Body of pancreas (tissue), 4 donors: Measurements from ENCODE around the gene RAP1GAP2.

Experiments
- POLR2A ChIP-seq, 3 donors: fragments of 450-650 bp; IDR thresholded peaks; one replicate each; pipeline ENCODE4 v1.6.1; 2016; ENCODE audit warnings: antibody characterized with exemption in 3 of 3, mild to moderate bottlenecking in 2 of 3
- TF ChIP-seq, protein P1 (sequence below), 7 experiments: fragments of 450-650 bp in 4 of 7; fragments of 200-600 bp in 3 of 7; sonication (generic) in 3 of 7; IDR thresholded peaks; one replicate each; pipeline ENCODE4 v1.5.1; 2016 to 2019; ENCODE audit warnings: antibody characterized with exemption in 7 of 7

DNA sequence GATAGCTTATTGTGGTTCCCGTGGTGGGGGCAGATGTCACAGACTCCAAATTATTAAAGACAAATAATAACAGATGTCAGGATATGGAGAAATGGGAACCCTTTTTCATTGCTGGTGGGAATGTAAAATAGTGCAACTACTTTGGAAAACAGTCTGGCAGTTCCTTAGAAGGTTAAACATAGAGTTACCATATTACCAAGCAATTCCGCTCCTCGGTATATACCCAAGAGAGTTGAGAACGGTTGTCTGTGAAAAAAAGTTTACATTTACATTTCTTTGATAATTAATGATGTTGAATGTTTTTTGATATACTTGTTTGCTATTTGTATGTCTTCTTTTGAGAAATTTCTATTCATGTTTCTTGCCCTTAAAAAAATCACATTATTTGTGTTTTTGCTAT is 226.0 kb downstream of the RAP1GAP2 start:
- TF ChIP-seq, protein P1, sequence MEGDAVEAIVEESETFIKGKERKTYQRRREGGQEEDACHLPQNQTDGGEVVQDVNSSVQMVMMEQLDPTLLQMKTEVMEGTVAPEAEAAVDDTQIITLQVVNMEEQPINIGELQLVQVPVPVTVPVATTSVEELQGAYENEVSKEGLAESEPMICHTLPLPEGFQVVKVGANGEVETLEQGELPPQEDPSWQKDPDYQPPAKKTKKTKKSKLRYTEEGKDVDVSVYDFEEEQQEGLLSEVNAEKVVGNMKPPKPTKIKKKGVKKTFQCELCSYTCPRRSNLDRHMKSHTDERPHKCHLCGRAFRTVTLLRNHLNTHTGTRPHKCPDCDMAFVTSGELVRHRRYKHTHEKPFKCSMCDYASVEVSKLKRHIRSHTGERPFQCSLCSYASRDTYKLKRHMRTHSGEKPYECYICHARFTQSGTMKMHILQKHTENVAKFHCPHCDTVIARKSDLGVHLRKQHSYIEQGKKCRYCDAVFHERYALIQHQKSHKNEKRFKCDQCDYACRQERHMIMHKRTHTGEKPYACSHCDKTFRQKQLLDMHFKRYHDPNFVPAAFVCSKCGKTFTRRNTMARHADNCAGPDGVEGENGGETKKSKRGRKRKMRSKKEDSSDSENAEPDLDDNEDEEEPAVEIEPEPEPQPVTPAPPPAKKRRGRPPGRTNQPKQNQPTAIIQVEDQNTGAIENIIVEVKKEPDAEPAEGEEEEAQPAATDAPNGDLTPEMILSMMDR (IDR thresholded peaks at IDR 0.05): no peak
- no peak for TF ChIP-seq POLR2A (IDR thresholded peaks at IDR 0.05)
